ES-I3 (cell line): ENCODE measurements around the gene NOL4.
"Not testable (repeated sequence)": the region's sequence is repeated elsewhere in the genome, so short reads cannot be mapped to it uniquely, and the experiment has no call there.

Source experiments
- H3K36me3 ChIP-seq: 2 replicates; pipeline ENCODE4 v1.6.1; 2013; ENCODE audit warnings: mild to moderate bottlenecking, low read length, control low read depth, moderate library complexity; ENCODE audit not compliant: insufficient read depth
- H3K4me1 ChIP-seq: 2 replicates; pipeline ENCODE4 v1.6.1; 2013; ENCODE audit warnings: mild to moderate bottlenecking, control low read depth, low read length; ENCODE audit not compliant: insufficient read depth
- H3K9ac ChIP-seq: 2 replicates; pipeline ENCODE4 v1.6.1; 2013; ENCODE audit warnings: low read depth, mild to moderate bottlenecking, low read length, moderate library complexity
- H3K9me3 ChIP-seq: 2 replicates; pipeline ENCODE4 v1.6.1; 2013; ENCODE audit warnings: mild to moderate bottlenecking, low read length, moderate library complexity; ENCODE audit not compliant: control insufficient read depth, insufficient read depth

NOL4 gene

GRCh38 chr18:34224423-34225217, at the start of gene NOL4:
Gene NOL4, minus strand, starts transcription at chr18:34224913. Its CDS starts 1,660 bp downstream, at chr18:34223253.
- Histone ChIP-seq H3K9ac (peak within 1 kb of the TSS; percentile 77), H3K4me1 (no peaks in the 10 kb centered on the region; the same call in none of the 2 replicates)

GRCh38 chr18:34266029-34266428, 41.3 kb upstream of the NOL4 start:
- not testable (repeated sequence) for H3K9me3 ChIP-seq

More at GRCh38 chr18:34224423-34225217, at the start of gene NOL4:
- H3K9me3 ChIP-seq, result no peaks in the 10 kb centered on the region
- H3K36me3 ChIP-seq, result no peaks in the 10 kb centered on the region

GRCh38 chr18:34261865-34262780, 37.4 kb upstream of the NOL4 start:
- H3K36me3 ChIP-seq, result no peaks in the 10 kb centered on the region
- no peaks in the 10 kb centered on the region for H3K4me1 ChIP-seq
- no peaks in the 10 kb centered on the region for H3K9me3 ChIP-seq
- no peak overlapping the region for H3K9ac ChIP-seq

More at GRCh38 chr18:34266029-34266428, 41.3 kb upstream of the NOL4 start:
- not testable (repeated sequence) for H3K36me3 ChIP-seq, H3K4me1 ChIP-seq, H3K9ac ChIP-seq

- H3K9ac ChIP-seq, result no peak overlapping the region
- H3K36me3 ChIP-seq, result no peaks in the 10 kb centered on the region
- H3K9me3 ChIP-seq, result no peaks in the 10 kb centered on the region
- H3K4me1 ChIP-seq, result no peaks in the 10 kb centered on the region
Measured at GRCh38 chr18:34258176-34258575, 33.5 kb upstream of the NOL4 start.

GRCh38 chr18:34251919-34252318, 27.2 kb upstream of the NOL4 start:
- Histone ChIP-seq H3K4me1 (no peaks in the 10 kb centered on the region), H3K9me3 (peaks cover 6% of the 10 kb centered on the region), H3K9ac (no peak overlapping the region), H3K36me3 (no peaks in the 10 kb centered on the region)

- Histone ChIP-seq H3K4me1 (no peaks in the 10 kb centered on the region), H3K9me3 (peaks cover 6% of the 10 kb centered on the region), H3K36me3 (no peaks in the 10 kb centered on the region), H3K9ac (no peak overlapping the region)
Measured at GRCh38 chr18:34248727-34249126, 24.0 kb upstream of the NOL4 start.

- H3K36me3 ChIP-seq, result no peaks in the 10 kb centered on the region
- no peaks in the 10 kb centered on the region for H3K9me3 ChIP-seq
- no peaks in the 10 kb centered on the region for H3K4me1 ChIP-seq
- H3K9ac ChIP-seq, result no peak overlapping the region
Measured at GRCh38 chr18:34242739-34243138, 18.0 kb upstream of the NOL4 start.

- not testable (repeated sequence) for H3K9me3 ChIP-seq, H3K36me3 ChIP-seq, H3K4me1 ChIP-seq
- peak overlapping the region; percentile 11; the same call in 1 of the 2 replicates for H3K9ac ChIP-seq
Measured at GRCh38 chr18:34233781-34234388, 9.2 kb upstream of the NOL4 start.

GRCh38 chr18:34225218-34225553, 473 bp upstream of the NOL4 start:
- H3K9ac ChIP-seq, result no peak overlapping the region; the same call in 1 of the 2 replicates
- no peaks in the 10 kb centered on the region for H3K9me3 ChIP-seq
- no peaks in the 10 kb centered on the region; the same call in none of the 2 replicates for H3K4me1 ChIP-seq
- no peaks in the 10 kb centered on the region for H3K36me3 ChIP-seq

GRCh38 chr18:34223893-34224422, 755 bp downstream of the NOL4 start:
- peak overlapping the region; percentile 77; the same call in 1 of the 2 replicates for H3K9ac ChIP-seq
- no peaks in the 10 kb centered on the region for H3K36me3 ChIP-seq
- H3K4me1 ChIP-seq, result no peaks in the 10 kb centered on the region; the same call in none of the 2 replicates
- H3K9me3 ChIP-seq, result no peaks in the 10 kb centered on the region

GRCh38 chr18:34223164-34223892, 1.4 kb downstream of the NOL4 start:
- Histone ChIP-seq H3K4me1 (no peaks in the 10 kb centered on the region; the same call in none of the 2 replicates), H3K9ac (peak overlapping the region; percentile 71; the same call in 1 of the 2 replicates), H3K36me3 (no peaks in the 10 kb centered on the region), H3K9me3 (no peaks in the 10 kb centered on the region)

GRCh38 chr18:34222307-34223163, 2.2 kb downstream of the NOL4 start:
- Histone ChIP-seq H3K9ac (peak overlapping the region; percentile 71; the same call in 1 of the 2 replicates), H3K4me1 (no peaks in the 10 kb centered on the region; the same call in none of the 2 replicates), H3K9me3 (no peaks in the 10 kb centered on the region), H3K36me3 (no peaks in the 10 kb centered on the region)

- peak overlapping the region; percentile 71; the same call in 1 of the 2 replicates for H3K9ac ChIP-seq
Measured at GRCh38 chr18:34221971-34222306, 2.8 kb downstream of the NOL4 start.

More at GRCh38 chr18:34221971-34222306, 2.8 kb downstream of the NOL4 start:
- H3K9me3 ChIP-seq, result no peaks in the 10 kb centered on the region
- H3K36me3 ChIP-seq, result no peaks in the 10 kb centered on the region
- H3K4me1 ChIP-seq, result no peaks in the 10 kb centered on the region; the same call in none of the 2 replicates
